ENCODE measurements around the gene ARHGAP8. TPM values are rescaled to one million over a fixed set of nuclear protein-coding genes. Genes with fewer than 3 reads are reported as not detected.

The ARHGAP8 gene
- total RNA-seq, 4 donors from 2014 or later, result 1.7 to 5.7 (median 3.0) TPM

DNA sequence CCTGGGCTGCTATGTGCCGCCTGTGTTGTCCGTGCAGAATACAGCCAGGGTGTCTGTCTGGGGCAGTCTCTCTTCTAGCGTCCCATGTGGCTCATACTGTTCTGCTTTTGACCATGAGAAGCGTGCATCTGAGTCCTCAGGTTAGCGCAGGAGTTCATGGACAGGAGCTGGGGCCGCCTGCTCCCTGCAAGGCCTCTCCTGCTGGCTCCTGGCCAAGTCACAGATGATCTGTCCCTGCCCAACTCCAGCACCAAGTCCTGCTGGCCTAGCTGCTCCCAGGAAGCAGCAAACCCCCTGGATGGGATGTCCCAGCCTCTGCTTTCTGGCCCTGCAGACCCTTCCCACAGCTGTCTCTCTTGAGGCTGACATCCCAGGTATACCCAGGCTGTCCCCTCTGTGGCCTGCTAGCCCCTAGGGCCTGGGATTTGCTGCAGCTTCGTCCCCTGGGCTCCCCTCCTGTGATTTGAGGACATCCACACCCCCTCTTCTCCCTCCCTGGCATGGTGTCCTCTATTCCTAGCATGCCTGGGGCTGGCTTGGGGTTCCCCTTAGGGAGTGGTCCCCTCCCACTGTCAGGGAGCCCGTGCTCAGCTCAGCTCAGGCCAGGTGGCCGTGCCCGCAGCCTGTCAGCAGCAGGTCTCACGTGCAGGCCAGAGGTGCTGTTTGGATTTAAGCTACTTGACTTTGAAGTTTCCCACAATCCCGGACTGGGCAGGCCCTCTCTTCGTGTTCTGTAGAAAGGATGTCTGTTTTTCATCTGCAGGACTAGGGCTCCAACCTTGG is 32.6 kb upstream of the ARHGAP8 start:
- TF ChIP-seq, protein P1, sequence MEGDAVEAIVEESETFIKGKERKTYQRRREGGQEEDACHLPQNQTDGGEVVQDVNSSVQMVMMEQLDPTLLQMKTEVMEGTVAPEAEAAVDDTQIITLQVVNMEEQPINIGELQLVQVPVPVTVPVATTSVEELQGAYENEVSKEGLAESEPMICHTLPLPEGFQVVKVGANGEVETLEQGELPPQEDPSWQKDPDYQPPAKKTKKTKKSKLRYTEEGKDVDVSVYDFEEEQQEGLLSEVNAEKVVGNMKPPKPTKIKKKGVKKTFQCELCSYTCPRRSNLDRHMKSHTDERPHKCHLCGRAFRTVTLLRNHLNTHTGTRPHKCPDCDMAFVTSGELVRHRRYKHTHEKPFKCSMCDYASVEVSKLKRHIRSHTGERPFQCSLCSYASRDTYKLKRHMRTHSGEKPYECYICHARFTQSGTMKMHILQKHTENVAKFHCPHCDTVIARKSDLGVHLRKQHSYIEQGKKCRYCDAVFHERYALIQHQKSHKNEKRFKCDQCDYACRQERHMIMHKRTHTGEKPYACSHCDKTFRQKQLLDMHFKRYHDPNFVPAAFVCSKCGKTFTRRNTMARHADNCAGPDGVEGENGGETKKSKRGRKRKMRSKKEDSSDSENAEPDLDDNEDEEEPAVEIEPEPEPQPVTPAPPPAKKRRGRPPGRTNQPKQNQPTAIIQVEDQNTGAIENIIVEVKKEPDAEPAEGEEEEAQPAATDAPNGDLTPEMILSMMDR (IDR thresholded peaks at IDR 0.05), result no peak
- TF ChIP-seq POLR2A (IDR thresholded peaks at IDR 0.05), result no peak
- peaks cover 0 to 3% (median 0%) of the 10 kb centered on the region in 4 donors for H3K4me1 ChIP-seq
- H3K4me3 ChIP-seq, result no peak overlapping the region
- H3K36me3 ChIP-seq, result peaks cover 0 to 8% (median 0%) of the 10 kb centered on the region in 3 donors
- H3K9me3 ChIP-seq, result no peaks in the 10 kb centered on the region
- no peaks in the 10 kb centered on the region for H3K27me3 ChIP-seq
- 65 to 72% methylated on average over 11 to 12 of the region's 13 CpGs for WGBS, 2 donors
- no peak overlapping the region for H3K27ac ChIP-seq
- no peak for DNase-seq (ENCODE audit: low spot score in 2 of 2)

DNA sequence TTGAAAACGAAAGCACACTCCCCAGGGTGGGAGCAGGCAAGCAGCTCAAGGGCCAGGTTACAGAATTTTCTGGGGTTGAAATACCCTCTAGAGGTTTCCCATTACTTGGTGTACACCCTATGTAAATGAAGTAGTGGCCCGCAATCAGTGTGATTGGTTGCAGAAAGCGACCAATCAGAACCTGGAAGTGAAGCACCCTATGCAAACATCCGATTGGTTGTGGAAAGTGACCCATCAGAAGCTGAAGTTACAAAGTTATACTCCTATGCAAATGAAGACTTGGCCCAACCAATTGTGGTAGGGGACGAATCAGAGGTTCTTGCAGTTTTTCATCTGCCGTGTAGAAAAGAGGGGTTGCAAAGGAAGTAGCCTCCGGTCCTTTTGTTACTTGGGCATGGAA is 31.2 kb upstream of the ARHGAP8 start:
- no peak overlapping the region for H3K27ac ChIP-seq
- 76 to 82% methylated on average over 7 of the region's 7 CpGs for WGBS, 2 donors
- no peak for DNase-seq (ENCODE audit: low spot score in 2 of 2)
- no peaks in the 10 kb centered on the region for H3K9me3 ChIP-seq
- H3K4me1 ChIP-seq, result no peaks in the 10 kb centered on the region
- no peak overlapping the region for H3K4me3 ChIP-seq
- H3K36me3 ChIP-seq, result peaks cover 0 to 8% (median 0%) of the 10 kb centered on the region in 3 donors
- no peaks in the 10 kb centered on the region for H3K27me3 ChIP-seq
- no peak for TF ChIP-seq EP300 (IDR thresholded peaks at IDR 0.05)
- TF ChIP-seq, protein P1 (IDR thresholded peaks at IDR 0.05), result no peak
- TF ChIP-seq POLR2A (IDR thresholded peaks at IDR 0.05), result no peak

- no peak overlapping the region for H3K27ac ChIP-seq
- H3K36me3 ChIP-seq, result peaks cover 0 to 7% (median 3%) of the 10 kb centered on the region in 3 donors
- no peaks in the 10 kb centered on the region for H3K9me3 ChIP-seq
- WGBS, 2 donors, result 62 to 86% methylated on average over 2 of the region's 2 CpGs
- no peaks in the 10 kb centered on the region for H3K27me3 ChIP-seq
- no peak for TF ChIP-seq EP300 (IDR thresholded peaks at IDR 0.05)
- no peak for TF ChIP-seq POLR2A (IDR thresholded peaks at IDR 0.05)
- TF ChIP-seq, protein P1 (IDR thresholded peaks at IDR 0.05), result no peak
- peaks cover 0 to 1% (median 0%) of the 10 kb centered on the region in 4 donors for H3K4me1 ChIP-seq
- DNase-seq (ENCODE audit: low spot score in 2 of 2), result no peak
- no peak overlapping the region for H3K4me3 ChIP-seq
Measured at GRCh38 chr22:44722611-44723010, 29.8 kb upstream of the ARHGAP8 start.

DNA sequence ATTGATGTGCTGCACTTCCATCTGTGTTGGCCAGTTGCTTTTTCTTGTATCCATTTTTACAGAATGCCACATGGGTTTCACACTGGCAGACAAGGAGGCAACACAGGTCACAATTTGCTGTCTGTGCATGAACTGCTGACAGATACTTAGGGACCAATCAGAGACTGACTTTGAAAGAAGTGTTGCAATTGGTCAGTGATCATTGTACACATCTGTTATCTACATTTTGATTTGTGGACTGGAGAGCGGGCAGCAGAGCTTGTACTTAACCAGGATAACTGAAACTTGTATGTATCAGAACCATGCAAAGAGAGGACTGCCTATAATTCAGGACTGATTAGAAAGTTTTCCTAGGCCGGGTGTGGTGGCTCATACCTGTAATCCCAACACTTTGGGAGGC is 28.6 kb upstream of the ARHGAP8 start:
- Histone ChIP-seq H3K4me3 (no peak overlapping the region), H3K27me3 (no peaks in the 10 kb centered on the region), H3K9me3 (no peaks in the 10 kb centered on the region), H3K4me1 (peaks cover 0 to 13% (median 2%) of the 10 kb centered on the region in 4 donors), H3K27ac (no peak overlapping the region), H3K36me3 (peaks cover 0 to 7% (median 3%) of the 10 kb centered on the region in 3 donors)
- TF ChIP-seq EP300 (IDR thresholded peaks at IDR 0.05), result no peak
- TF ChIP-seq, protein P1 (IDR thresholded peaks at IDR 0.05), result no peak
- TF ChIP-seq POLR2A (IDR thresholded peaks at IDR 0.05), result no peak
- WGBS, 2 donors, result 86 to 92% methylated on average over 2 of the region's 2 CpGs
- DNase-seq (ENCODE audit: low spot score in 2 of 2), result no peak

GRCh38 chr22:44724416-44724815 is 28.0 kb upstream of the ARHGAP8 start:
- Histone ChIP-seq H3K9me3 (no peaks in the 10 kb centered on the region), H3K36me3 (peaks cover 0 to 7% (median 3%) of the 10 kb centered on the region in 3 donors), H3K4me3 (no peak overlapping the region), H3K27ac (no peak overlapping the region), H3K27me3 (no peaks in the 10 kb centered on the region), H3K4me1 (peaks cover 0 to 19% (median 5%) of the 10 kb centered on the region in 4 donors)
- DNase-seq (ENCODE audit: low spot score in 2 of 2), result no peak
- TF ChIP-seq POLR2A (IDR thresholded peaks at IDR 0.05) (no peak), EP300 (IDR thresholded peaks at IDR 0.05) (no peak)
- TF ChIP-seq, protein P1 (IDR thresholded peaks at IDR 0.05), result no peak
- WGBS, 2 donors, result 89% methylated on average over 6 of the region's 6 CpGs

All from tibial nerve (tissue), 4 donors.